Kidney epithelial cell (primary cell): ENCODE results near the gene CARM1. TPM values are rescaled to one million over a fixed set of nuclear protein-coding genes. Genes with fewer than 3 reads are reported as not detected.

Experiments used
- DNase-seq: peaks from one replicate; pipeline ENCODE4 v3.0.0-alpha.2; 2010; ENCODE audit warnings: low read depth
- H3K27me3 ChIP-seq: 2 replicates; pipeline ENCODE4 v1.6.0; 2011; ENCODE audit warnings: low read length; ENCODE audit not compliant: control insufficient read depth, insufficient read depth
- H3K36me3 ChIP-seq: 2 replicates; pipeline ENCODE4 v1.5.1; 2011; ENCODE audit warnings: low read length; ENCODE audit not compliant: control insufficient read depth, insufficient read depth
- H3K4me3 ChIP-seq: 2 replicates; pipeline ENCODE4 v1.5.1; 2011; ENCODE audit warnings: low read depth, mild to moderate bottlenecking, control low read depth, low read length
- CTCF ChIP-seq: IDR thresholded peaks from 2 replicates; pipeline ENCODE4 v1.5.1; 2011; ENCODE audit warnings: mild to moderate bottlenecking, moderate library complexity, low read length, control low read depth, inconsistent platforms; ENCODE audit not compliant: insufficient read depth, poor library complexity, severe bottlenecking
- total RNA-seq: library from RNA; depleted of rRNA; stranded (reverse); fragments of >200 nt; gene quantifications from 2 replicates; pipeline ENCODE4 v1.2.3, GENCODE V29; 2015

Gene CARM1
- total RNA-seq, 1 donor from 2014 or later = 36.2 TPM

DNA sequence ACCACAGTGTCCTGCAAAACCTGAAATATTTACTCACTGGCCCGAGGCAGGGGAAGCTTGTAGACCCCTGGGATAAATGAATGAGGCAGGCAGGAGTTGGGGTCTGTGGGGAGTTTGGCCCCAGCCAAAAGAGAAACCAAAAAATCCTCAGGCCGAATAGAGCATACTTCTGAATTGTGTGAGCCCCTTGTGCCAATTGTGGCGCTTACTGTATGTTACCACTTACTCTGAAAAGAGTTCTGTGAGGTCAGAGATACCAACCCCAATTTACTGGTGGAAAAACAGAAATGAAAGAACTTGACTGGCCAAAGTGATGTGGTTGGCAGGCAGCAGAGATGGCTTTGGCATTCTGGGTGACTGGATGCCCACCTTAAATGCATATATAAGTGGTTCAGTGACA is 6.9 kb downstream of the CARM1 start:
- no peak overlapping the region for H3K4me3 ChIP-seq
- TF ChIP-seq CTCF = no peak

GRCh38 chr19:10881403-10882107 is 10.2 kb downstream of the CARM1 start:
- TF ChIP-seq CTCF = no peak
- H3K4me3 ChIP-seq = no peak overlapping the region
- H3K36me3 ChIP-seq = peaks cover 1% of the 10 kb centered on the region
- no peak for DNase-seq
- H3K27me3 ChIP-seq = no peaks in the 10 kb centered on the region

More for the DNA sequence above, 6.9 kb downstream of the CARM1 start:
- DNase-seq = no peak
- Histone ChIP-seq H3K27me3 (no peaks in the 10 kb centered on the region), H3K36me3 (peaks cover 1% of the 10 kb centered on the region)

DNA sequence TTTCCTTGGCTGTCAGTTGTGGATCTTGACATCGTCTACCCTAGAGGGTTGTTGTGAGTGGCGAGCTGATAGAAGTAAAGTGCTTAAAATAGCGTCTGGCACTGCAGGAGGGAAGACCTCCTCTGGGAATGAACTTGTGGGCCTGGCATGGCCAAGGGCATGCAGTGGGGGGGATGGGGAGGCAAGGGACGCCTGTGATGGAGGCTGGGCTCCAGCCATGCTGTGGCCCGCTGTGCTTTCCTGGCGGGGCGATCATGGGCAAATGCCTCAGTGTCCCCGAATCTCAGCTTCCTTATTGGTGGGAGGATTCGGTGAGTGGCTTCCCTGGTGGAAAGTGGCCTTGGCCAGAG is 10.7 kb downstream of the CARM1 start:
- DNase-seq = no peak
- H3K4me3 ChIP-seq = no peak overlapping the region
- peaks cover 1% of the 10 kb centered on the region for H3K36me3 ChIP-seq
- TF ChIP-seq CTCF = no peak
- no peaks in the 10 kb centered on the region for H3K27me3 ChIP-seq

DNA sequence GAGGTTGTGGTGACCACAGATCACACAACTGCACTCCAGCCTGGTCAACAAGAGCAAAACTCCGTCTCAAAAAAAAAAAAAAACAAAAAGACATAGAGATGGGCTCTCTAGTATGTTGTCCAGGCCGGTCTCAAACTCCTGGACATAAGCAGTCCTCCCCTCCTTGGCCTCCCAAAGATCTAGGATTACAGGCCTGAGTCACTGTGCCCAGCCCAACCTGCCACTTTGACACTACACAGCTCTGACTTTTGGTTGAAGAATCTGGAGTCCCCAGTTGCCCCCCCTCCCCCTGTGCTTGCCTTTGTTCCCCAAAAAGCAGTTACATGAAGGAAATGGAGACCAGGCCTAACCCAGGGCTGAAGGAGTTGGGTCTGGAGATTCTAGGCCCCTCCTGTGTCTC is 12.9 kb downstream of the CARM1 start:
- no peak for DNase-seq
- no peaks in the 10 kb centered on the region for H3K27me3 ChIP-seq
- H3K4me3 ChIP-seq = no peak overlapping the region
- no peak for TF ChIP-seq CTCF
- peaks cover 1% of the 10 kb centered on the region for H3K36me3 ChIP-seq

GRCh38 chr19:10885201-10886169 is 14.1 kb downstream of the CARM1 start:
- TF ChIP-seq CTCF = no peak
- no peak for DNase-seq
- Histone ChIP-seq H3K27me3 (no peaks in the 10 kb centered on the region), H3K4me3 (no peak overlapping the region), H3K36me3 (peaks cover 1% of the 10 kb centered on the region)
